H1 (cell line): ENCODE results near the gene LAP3. TPM values are rescaled to one million over a fixed set of nuclear protein-coding genes. Genes with fewer than 3 reads are reported as not detected.

ENCODE experiments used
- CHD1 ChIP-seq: IDR thresholded peaks from 2 replicates; pipeline ENCODE4 v1.6.1; 2012; ENCODE audit warnings: low read depth, low read length, improper control_type of control experiment
- HDAC2 ChIP-seq, 2 experiments: fragments of 300-600 bp in 1 of 2; sonication (generic) in 1 of 2; IDR thresholded peaks; 2 replicates each; pipeline ENCODE4 v1.6.1; 2011 to 2012; ENCODE audit warnings: low read depth in 2 of 2, low read length in 2 of 2, mild to moderate bottlenecking in 2 of 2, moderate library complexity in 2 of 2, borderline replicate concordance in 1 of 2, inconsistent platforms in 1 of 2
- ZNF274 ChIP-seq: IDR thresholded peaks from 2 replicates; pipeline ENCODE4 v1.7.0; 2012; ENCODE audit warnings: low read length, borderline replicate concordance; ENCODE audit errors: extremely low read depth
- polyA plus RNA-seq, 7 experiments: library from polyadenylated mRNA; depleted of rRNA in 3 of 7; stranded (reverse) in 5 of 7; unstranded in 2 of 7; fragments of >200 nt in 5 of 7; fragments of 200-250 nt in 2 of 7; gene quantifications; 1 replicate in 5 of 7; 2 replicates in 1 of 7; 4 replicates in 1 of 7; pipeline versions ENCODE4 v1.2.1 to v1.2.3, GENCODE V29; 2011 to 2013; ENCODE audit warnings: missing spikeins in 2 of 7, mixed read lengths in 2 of 7
- total RNA-seq: library from RNA; stranded (reverse); fragmentation: NEBNext Ultra II Directional; extraction: Animal tissue kit (Norgen Biotek cat#: 25700); gene quantifications from 2 replicates; pipeline ENCODE4 v1.2.1, GENCODE V29; 2021
- TF ChIP-seq, protein P1 (sequence below): fragments of 300-600 bp; sonication (generic); IDR thresholded peaks from 2 replicates; pipeline ENCODE4 v1.7.1; 2012; ENCODE audit warnings: low read length, moderate library complexity, mild to moderate bottlenecking, inconsistent platforms; ENCODE audit not compliant: insufficient replicate concordance

Gene LAP3
- total and polyA plus RNA-seq, 2 of the 8 experiments (the other 6 are each of a cell fraction or from before 2014, with no cell fraction given): 28.3 to 50.9 TPM

DNA sequence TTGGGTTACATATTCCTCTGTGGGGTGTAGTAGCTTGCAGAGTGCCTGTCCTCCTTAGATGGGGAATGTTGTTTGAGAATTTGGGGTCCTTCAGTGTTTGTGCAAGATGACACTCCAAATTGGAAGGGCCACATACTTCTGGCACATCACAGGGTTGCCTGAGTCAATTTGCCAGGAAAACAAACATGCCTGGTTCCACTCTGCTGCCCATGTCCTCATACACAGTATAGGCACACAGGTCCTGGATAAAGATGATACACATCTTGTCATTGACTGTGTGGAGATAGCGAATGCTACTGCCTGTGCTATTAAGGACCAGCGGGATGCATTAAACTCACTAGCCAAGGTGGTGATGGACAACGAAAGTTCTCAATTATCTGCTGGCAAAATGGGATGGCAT, 11.2 kb upstream of the LAP3 start (continued):
- TF ChIP-seq HDAC2 (IDR thresholded peaks at IDR 0.05; ENCODE audit: borderline replicate concordance in 1 of 2, low read depth in 2 of 2, low read length in 2 of 2) (no peak), CHD1 (no peak), ZNF274 (no peak)
- TF ChIP-seq, protein P1, sequence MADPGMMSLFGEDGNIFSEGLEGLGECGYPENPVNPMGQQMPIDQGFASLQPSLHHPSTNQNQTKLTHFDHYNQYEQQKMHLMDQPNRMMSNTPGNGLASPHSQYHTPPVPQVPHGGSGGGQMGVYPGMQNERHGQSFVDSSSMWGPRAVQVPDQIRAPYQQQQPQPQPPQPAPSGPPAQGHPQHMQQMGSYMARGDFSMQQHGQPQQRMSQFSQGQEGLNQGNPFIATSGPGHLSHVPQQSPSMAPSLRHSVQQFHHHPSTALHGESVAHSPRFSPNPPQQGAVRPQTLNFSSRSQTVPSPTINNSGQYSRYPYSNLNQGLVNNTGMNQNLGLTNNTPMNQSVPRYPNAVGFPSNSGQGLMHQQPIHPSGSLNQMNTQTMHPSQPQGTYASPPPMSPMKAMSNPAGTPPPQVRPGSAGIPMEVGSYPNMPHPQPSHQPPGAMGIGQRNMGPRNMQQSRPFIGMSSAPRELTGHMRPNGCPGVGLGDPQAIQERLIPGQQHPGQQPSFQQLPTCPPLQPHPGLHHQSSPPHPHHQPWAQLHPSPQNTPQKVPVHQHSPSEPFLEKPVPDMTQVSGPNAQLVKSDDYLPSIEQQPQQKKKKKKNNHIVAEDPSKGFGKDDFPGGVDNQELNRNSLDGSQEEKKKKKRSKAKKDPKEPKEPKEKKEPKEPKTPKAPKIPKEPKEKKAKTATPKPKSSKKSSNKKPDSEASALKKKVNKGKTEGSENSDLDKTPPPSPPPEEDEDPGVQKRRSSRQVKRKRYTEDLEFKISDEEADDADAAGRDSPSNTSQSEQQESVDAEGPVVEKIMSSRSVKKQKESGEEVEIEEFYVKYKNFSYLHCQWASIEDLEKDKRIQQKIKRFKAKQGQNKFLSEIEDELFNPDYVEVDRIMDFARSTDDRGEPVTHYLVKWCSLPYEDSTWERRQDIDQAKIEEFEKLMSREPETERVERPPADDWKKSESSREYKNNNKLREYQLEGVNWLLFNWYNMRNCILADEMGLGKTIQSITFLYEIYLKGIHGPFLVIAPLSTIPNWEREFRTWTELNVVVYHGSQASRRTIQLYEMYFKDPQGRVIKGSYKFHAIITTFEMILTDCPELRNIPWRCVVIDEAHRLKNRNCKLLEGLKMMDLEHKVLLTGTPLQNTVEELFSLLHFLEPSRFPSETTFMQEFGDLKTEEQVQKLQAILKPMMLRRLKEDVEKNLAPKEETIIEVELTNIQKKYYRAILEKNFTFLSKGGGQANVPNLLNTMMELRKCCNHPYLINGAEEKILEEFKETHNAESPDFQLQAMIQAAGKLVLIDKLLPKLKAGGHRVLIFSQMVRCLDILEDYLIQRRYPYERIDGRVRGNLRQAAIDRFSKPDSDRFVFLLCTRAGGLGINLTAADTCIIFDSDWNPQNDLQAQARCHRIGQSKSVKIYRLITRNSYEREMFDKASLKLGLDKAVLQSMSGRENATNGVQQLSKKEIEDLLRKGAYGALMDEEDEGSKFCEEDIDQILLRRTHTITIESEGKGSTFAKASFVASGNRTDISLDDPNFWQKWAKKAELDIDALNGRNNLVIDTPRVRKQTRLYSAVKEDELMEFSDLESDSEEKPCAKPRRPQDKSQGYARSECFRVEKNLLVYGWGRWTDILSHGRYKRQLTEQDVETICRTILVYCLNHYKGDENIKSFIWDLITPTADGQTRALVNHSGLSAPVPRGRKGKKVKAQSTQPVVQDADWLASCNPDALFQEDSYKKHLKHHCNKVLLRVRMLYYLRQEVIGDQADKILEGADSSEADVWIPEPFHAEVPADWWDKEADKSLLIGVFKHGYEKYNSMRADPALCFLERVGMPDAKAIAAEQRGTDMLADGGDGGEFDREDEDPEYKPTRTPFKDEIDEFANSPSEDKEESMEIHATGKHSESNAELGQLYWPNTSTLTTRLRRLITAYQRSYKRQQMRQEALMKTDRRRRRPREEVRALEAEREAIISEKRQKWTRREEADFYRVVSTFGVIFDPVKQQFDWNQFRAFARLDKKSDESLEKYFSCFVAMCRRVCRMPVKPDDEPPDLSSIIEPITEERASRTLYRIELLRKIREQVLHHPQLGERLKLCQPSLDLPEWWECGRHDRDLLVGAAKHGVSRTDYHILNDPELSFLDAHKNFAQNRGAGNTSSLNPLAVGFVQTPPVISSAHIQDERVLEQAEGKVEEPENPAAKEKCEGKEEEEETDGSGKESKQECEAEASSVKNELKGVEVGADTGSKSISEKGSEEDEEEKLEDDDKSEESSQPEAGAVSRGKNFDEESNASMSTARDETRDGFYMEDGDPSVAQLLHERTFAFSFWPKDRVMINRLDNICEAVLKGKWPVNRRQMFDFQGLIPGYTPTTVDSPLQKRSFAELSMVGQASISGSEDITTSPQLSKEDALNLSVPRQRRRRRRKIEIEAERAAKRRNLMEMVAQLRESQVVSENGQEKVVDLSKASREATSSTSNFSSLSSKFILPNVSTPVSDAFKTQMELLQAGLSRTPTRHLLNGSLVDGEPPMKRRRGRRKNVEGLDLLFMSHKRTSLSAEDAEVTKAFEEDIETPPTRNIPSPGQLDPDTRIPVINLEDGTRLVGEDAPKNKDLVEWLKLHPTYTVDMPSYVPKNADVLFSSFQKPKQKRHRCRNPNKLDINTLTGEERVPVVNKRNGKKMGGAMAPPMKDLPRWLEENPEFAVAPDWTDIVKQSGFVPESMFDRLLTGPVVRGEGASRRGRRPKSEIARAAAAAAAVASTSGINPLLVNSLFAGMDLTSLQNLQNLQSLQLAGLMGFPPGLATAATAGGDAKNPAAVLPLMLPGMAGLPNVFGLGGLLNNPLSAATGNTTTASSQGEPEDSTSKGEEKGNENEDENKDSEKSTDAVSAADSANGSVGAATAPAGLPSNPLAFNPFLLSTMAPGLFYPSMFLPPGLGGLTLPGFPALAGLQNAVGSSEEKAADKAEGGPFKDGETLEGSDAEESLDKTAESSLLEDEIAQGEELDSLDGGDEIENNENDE: no peak
- TF ChIP-seq, all 59 proteins: peak for 0
